ENCODE measurements around the gene RBM11.

The RBM11 gene

GRCh38 chr21:14241297-14241696 is 25.3 kb downstream of the RBM11 start:
- H3K36me3 ChIP-seq (ENCODE audit: low read length): no peaks in the 10 kb centered on the region
- TF ChIP-seq CTCF (IDR thresholded peaks at IDR 0.05; ENCODE audit: insufficient read depth, low read length, poor library complexity, severe bottlenecking) (no peak), EZH2phosphoT487 (conservative IDR thresholded peaks at IDR 0.05; ENCODE audit: low read length) (no peak)
- no peaks in the 10 kb centered on the region for H4K20me1 ChIP-seq (ENCODE audit: low read depth, low read length)
- H3K79me2 ChIP-seq (ENCODE audit: insufficient read depth, low read length): no peaks in the 10 kb centered on the region
- no peaks in the 10 kb centered on the region for H3K9me3 ChIP-seq (ENCODE audit: insufficient read depth, low read length)
- H3F3A ChIP-seq (ENCODE audit: insufficient read depth): no peaks in the 10 kb centered on the region
- H3K27me3 ChIP-seq (ENCODE audit: low read length): no peaks in the 10 kb centered on the region
- H2AFZ ChIP-seq (ENCODE audit: low read depth, low read length, severe bottlenecking): peak overlapping the region; percentile 20
- no peak overlapping the region for H3K4me2 ChIP-seq (ENCODE audit: low read depth, low read length, poor library complexity, severe bottlenecking)
- H3K9me2 ChIP-seq (replicated peaks; ENCODE audit: insufficient read depth, low read length): no peaks in the 10 kb centered on the region
- H3K4me3 ChIP-seq (ENCODE audit: insufficient read depth, low read length, poor library complexity, severe bottlenecking): no peak overlapping the region
- H3K9ac ChIP-seq (ENCODE audit: low read length): no peak overlapping the region
- H3K27ac ChIP-seq (ENCODE audit: low read depth, low read length): no peak overlapping the region

DNA sequence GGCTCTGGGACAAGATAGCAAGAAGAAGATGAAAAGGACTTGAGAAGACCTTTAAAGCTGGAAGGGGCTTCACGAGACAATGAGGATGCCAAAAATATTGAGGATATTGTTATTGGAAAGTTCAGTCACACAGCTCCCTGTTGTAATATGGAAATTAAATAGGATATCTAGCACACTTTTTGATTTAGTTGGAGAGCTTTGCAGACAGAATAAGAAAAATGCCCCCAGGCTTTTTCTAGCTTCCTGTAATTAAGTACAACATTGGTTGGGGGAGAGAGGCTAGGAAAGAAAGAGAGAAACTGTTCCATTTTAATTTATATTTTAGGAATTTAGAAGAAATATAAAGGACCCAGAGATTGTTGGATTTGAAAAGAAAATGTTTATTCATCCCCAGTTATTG is 27.5 kb downstream of the RBM11 start:
- H3F3A ChIP-seq (ENCODE audit: insufficient read depth): no peaks in the 10 kb centered on the region
- H3K4me2 ChIP-seq (ENCODE audit: low read depth, low read length, poor library complexity, severe bottlenecking): no peak overlapping the region
- H4K20me1 ChIP-seq (ENCODE audit: low read depth, low read length): no peaks in the 10 kb centered on the region
- H3K79me2 ChIP-seq (ENCODE audit: insufficient read depth, low read length): no peaks in the 10 kb centered on the region
- H3K9me3 ChIP-seq (ENCODE audit: insufficient read depth, low read length): no peaks in the 10 kb centered on the region
- H3K4me3 ChIP-seq (ENCODE audit: insufficient read depth, low read length, poor library complexity, severe bottlenecking): no peak overlapping the region
- H3K27me3 ChIP-seq (ENCODE audit: low read length): no peaks in the 10 kb centered on the region
- no peaks in the 10 kb centered on the region for H3K9me2 ChIP-seq (replicated peaks; ENCODE audit: insufficient read depth, low read length)
- no peak for TF ChIP-seq CTCF (IDR thresholded peaks at IDR 0.05; ENCODE audit: insufficient read depth, low read length, poor library complexity, severe bottlenecking)
- TF ChIP-seq EZH2phosphoT487 (conservative IDR thresholded peaks at IDR 0.05; ENCODE audit: low read length): no peak
- H3K27ac ChIP-seq (ENCODE audit: low read depth, low read length): no peak overlapping the region
- H3K36me3 ChIP-seq (ENCODE audit: low read length): no peaks in the 10 kb centered on the region
- H2AFZ ChIP-seq (ENCODE audit: low read depth, low read length, severe bottlenecking): no peak overlapping the region
- H3K9ac ChIP-seq (ENCODE audit: low read length): no peak overlapping the region

GRCh38 chr21:14243874-14244273 is 27.9 kb downstream of the RBM11 start:
- Histone ChIP-seq H2AFZ (ENCODE audit: low read depth, low read length, severe bottlenecking) (no peak overlapping the region), H3K27ac (ENCODE audit: low read depth, low read length) (no peak overlapping the region), H3K9me3 (ENCODE audit: insufficient read depth, low read length) (no peaks in the 10 kb centered on the region), H4K20me1 (ENCODE audit: low read depth, low read length) (no peaks in the 10 kb centered on the region), H3F3A (ENCODE audit: insufficient read depth) (no peaks in the 10 kb centered on the region), H3K27me3 (ENCODE audit: low read length) (no peaks in the 10 kb centered on the region), H3K79me2 (ENCODE audit: insufficient read depth, low read length) (no peaks in the 10 kb centered on the region), H3K36me3 (ENCODE audit: low read length) (no peaks in the 10 kb centered on the region), H3K9me2 (replicated peaks; ENCODE audit: insufficient read depth, low read length) (no peaks in the 10 kb centered on the region), H3K9ac (ENCODE audit: low read length) (no peak overlapping the region), H3K4me2 (ENCODE audit: low read depth, low read length, poor library complexity, severe bottlenecking) (no peak overlapping the region), H3K4me3 (ENCODE audit: insufficient read depth, low read length, poor library complexity, severe bottlenecking) (no peak overlapping the region)
- TF ChIP-seq EZH2phosphoT487 (conservative IDR thresholded peaks at IDR 0.05; ENCODE audit: low read length) (no peak), CTCF (IDR thresholded peaks at IDR 0.05; ENCODE audit: insufficient read depth, low read length, poor library complexity, severe bottlenecking) (no peak)

Measured in SU-DHL-6 (cell line).